Heart left ventricle (tissue), 16 donors: ENCODE measurements around the gene RIC3. TPM values are rescaled to one million over a fixed set of nuclear protein-coding genes. Genes with fewer than 3 reads are reported as not detected.

Source experiments
- ATAC-seq, 4 donors: fragments of 200-7000 bp; cut with Tn5 transposase; one replicate each; pipeline ENCODE4 v1.9.1; 2020 to 2022; ENCODE audit warnings: moderate library complexity in 4 of 4, mild to moderate bottlenecking in 3 of 4, moderate number of reproducible peaks in 1 of 4
- DNase-seq, 5 donors: peaks; one replicate each; pipeline ENCODE4 v3.0.0-alpha.2; 2020
- H3K27ac ChIP-seq, 12 donors: fragments of 200-600 bp; sonication (generic) in 4 of 12; one replicate each; pipeline versions ENCODE4 v1.5.0 to v1.8.0; 2016 to 2022; ENCODE audit warnings: mild to moderate bottlenecking in 2 of 12
- H3K27me3 ChIP-seq, 9 donors: fragments of 200-600 bp; sonication (generic) in 2 of 9; one replicate each; pipeline versions ENCODE4 v1.5.1 to v1.8.0; 2016 to 2022; ENCODE audit warnings: mild to moderate bottlenecking in 3 of 9
- H3K36me3 ChIP-seq, 9 donors: fragments of 200-600 bp; sonication (generic) in 2 of 9; one replicate each; pipeline versions ENCODE4 v1.5.0 to v1.8.0; 2018 to 2022; ENCODE audit warnings: mild to moderate bottlenecking in 2 of 9
- H3K4me1 ChIP-seq, 12 donors: fragments of 200-600 bp; sonication (generic) in 4 of 12; one replicate each; pipeline versions ENCODE4 v1.5.0 to v1.8.0; 2016 to 2022; ENCODE audit warnings: mild to moderate bottlenecking in 3 of 12
- H3K4me3 ChIP-seq, 12 donors: fragments of 200-600 bp; sonication (generic) in 4 of 12; one replicate each; pipeline versions ENCODE4 v1.5.0 to v1.8.0; 2017 to 2022; ENCODE audit warnings: mild to moderate bottlenecking in 9 of 12, moderate library complexity in 4 of 12
- H3K9me3 ChIP-seq, 12 donors: fragments of 200-600 bp; sonication (generic) in 4 of 12; one replicate each; pipeline versions ENCODE4 v1.5.0 to v1.8.0; 2016 to 2022; ENCODE audit warnings: mild to moderate bottlenecking in 1 of 12
- CTCF ChIP-seq, 12 donors: fragments of 200-600 bp; sonication (generic) in 4 of 12; IDR thresholded peaks; one replicate each; pipeline versions ENCODE4 v1.5.0 to v1.8.0; 2018 to 2022; ENCODE audit warnings: antibody characterized with exemption in 12 of 12, mild to moderate bottlenecking in 5 of 12
- POLR2A ChIP-seq, 2 donors: fragments of 450-650 bp; IDR thresholded peaks; one replicate each; pipeline ENCODE4 v1.6.1; 2017; ENCODE audit warnings: antibody characterized with exemption in 2 of 2, mild to moderate bottlenecking in 2 of 2, moderate library complexity in 2 of 2
- WGBS, 4 donors: extraction: QIAGEN DNeasy Blood & Tissue Kit in 2 of 4; methylation state at CpG; one replicate each; pipeline versions ENCODE4 v1.1.5 to v1.1.7; 2013 to 2018; 5-methylcytosine and 5-hydroxymethylcytosine counted together
- intact Hi-C, 10 donors: fragments of 100-400 bp; cut with DNase I; formaldehyde crosslinking; loops; one replicate each; pipeline versions ENCODE4 v1.11.1 to v1.14.2; 2022
- polyA plus RNA-seq, 2 donors: library from polyadenylated mRNA; stranded (reverse); fragments of 200-250 nt; gene quantifications; one replicate each; pipeline ENCODE4 v1.2.3, GENCODE V29; 2013
- total RNA-seq, 9 donors: library from RNA; depleted of rRNA in 2 of 9; stranded (reverse); fragments of >200 nt in 2 of 9; fragmentation: NEBNext Ultra II Directional in 3 of 9; extraction: Animal tissue kit (Norgen Biotek cat#: 25700) in 3 of 9; gene quantifications; one replicate each; pipeline versions ENCODE4 v1.1.0 to v1.2.4, GENCODE V29; 2016 to 2023
- donor health status: ischemic (EF 13 %, LVEDD 7.1; RV severe dilation, severe dysfunction).
- donor health status: healthy with polysubstance abuse.
- donor health status: DM: no; HTN: yes; CAD: no.
- donor health status: DM: no; HTN: no; CAD: no.
- donor health status: ischemic (EF 25% LVEDD 6.9; RV normal size, moderate dysfunction).
- donor health status: ischemic (EF 25% LVEDD 5.7; RV mildly dilated, moderate dysfunction).
- donor health status: healthy.
- donor health status: DM: yes; HTN: yes; CAD: no.
- donor health status: ischemic (EF 35%, LVEDD 5.7; RV mildly dilated, moderate dysfunction).
- donor health status: nonischemic (EF 11% LVEDD 7.7; RV severe dilation, severe dysfunction).
- donor health status: DM: yes; HTN: yes; CAD: no.
- donor health status: PGD.
- donor health status: ischemic (EF 29% LVEDD 5.4; RV normal size, mild dysfunction).
- donor health status: nonischemic (EF 23%, LVEDD 6.1; RV moderate dilation, normal function).

The RIC3 gene
- total and polyA plus RNA-seq, 11 donors: 3.1 to 16.3 (median 10.0) TPM

- TF ChIP-seq POLR2A (IDR thresholded peaks at IDR 0.05) (no peak), CTCF (IDR thresholded peaks at IDR 0.05) (no peak)
- Histone ChIP-seq H3K4me1 (peaks cover 0 to 12% (median 0%) of the 10 kb centered on the region in 12 donors), H3K27ac (no peak overlapping the region), H3K36me3 (no peaks in the 10 kb centered on the region), H3K4me3 (no peak overlapping the region), H3K27me3 (peaks cover 0 to 15% (median 0%) of the 10 kb centered on the region in 9 donors), H3K9me3 (no peaks in the 10 kb centered on the region)
- intact Hi-C loops: loop anchor here in 2 of 10 donors (10.0 kb wide), 1 partner anchor 368 kb away; no protein-coding TSS in a partner anchor
- DNase-seq: no peak
- ATAC-seq: no peak
Observed at GRCh38 chr11:8196749-8197148, 27.9 kb upstream of the RIC3 start.

GRCh38 chr11:8194956-8195355 is 26.1 kb upstream of the RIC3 start:
- intact Hi-C loops: loop anchor here in 2 of 10 donors (10.0 kb wide), 1 partner anchor 370 kb away; no protein-coding TSS in a partner anchor
- no peak for TF ChIP-seq POLR2A (IDR thresholded peaks at IDR 0.05)
- no peak for TF ChIP-seq CTCF (IDR thresholded peaks at IDR 0.05)
- H3K36me3 ChIP-seq: no peaks in the 10 kb centered on the region
- ATAC-seq: no peak
- 72 to 84% (median 76%) methylated on average over 4 of the region's 4 CpGs for WGBS, 4 donors
- H3K4me3 ChIP-seq: no peak overlapping the region
- H3K9me3 ChIP-seq: no peaks in the 10 kb centered on the region
- no peak for DNase-seq
- H3K27me3 ChIP-seq: peaks cover 0 to 15% (median 0%) of the 10 kb centered on the region in 9 donors
- H3K4me1 ChIP-seq: peaks cover 0 to 8% (median 0%) of the 10 kb centered on the region in 12 donors
- no peak overlapping the region for H3K27ac ChIP-seq

GRCh38 chr11:8192896-8193209 is 24.0 kb upstream of the RIC3 start:
- Histone ChIP-seq H3K4me3 (no peak overlapping the region), H3K36me3 (no peaks in the 10 kb centered on the region), H3K4me1 (peaks cover 0 to 8% (median 0%) of the 10 kb centered on the region in 12 donors), H3K27ac (no peak overlapping the region), H3K27me3 (peaks cover 0 to 15% (median 0%) of the 10 kb centered on the region in 9 donors), H3K9me3 (peaks cover 0 to 2% (median 0%) of the 10 kb centered on the region in 12 donors)
- 26 to 39% (median 30%) methylated on average over 5 of the region's 5 CpGs for WGBS, 4 donors
- ATAC-seq: peak in 3 of 4 donors; percentile 17 to 45 (median 32)
- DNase-seq: no peak
- intact Hi-C loops: loop anchor here in 3 of 10 donors (1.0 to 10.0 kb wide), 2 partner anchors 372 to 373 kb away; no protein-coding TSS in a partner anchor
- TF ChIP-seq CTCF (IDR thresholded peaks at IDR 0.05): peak in 2 of 12 donors; percentile 2 to 5
- TF ChIP-seq POLR2A (IDR thresholded peaks at IDR 0.05): no peak

- Histone ChIP-seq H3K9me3 (peaks cover 0 to 2% (median 0%) of the 10 kb centered on the region in 12 donors), H3K27ac (no peak overlapping the region), H3K4me1 (peaks cover 0 to 8% (median 0%) of the 10 kb centered on the region in 12 donors), H3K27me3 (peaks cover 0 to 11% (median 0%) of the 10 kb centered on the region in 9 donors), H3K4me3 (no peak overlapping the region), H3K36me3 (no peaks in the 10 kb centered on the region)
- no peak for TF ChIP-seq POLR2A (IDR thresholded peaks at IDR 0.05)
- TF ChIP-seq CTCF (IDR thresholded peaks at IDR 0.05): peak; percentile 64 to 91 (median 82)
- peak; percentile 70 to 85 (median 80) for ATAC-seq
- WGBS, 4 donors: 66 to 73% (median 70%) methylated on average over 17 to 19 of the region's 19 CpGs
- intact Hi-C loops: loop anchor here in 3 of 10 donors (1.0 to 10.0 kb wide), 2 partner anchors 373 to 374 kb away; no protein-coding TSS in a partner anchor
- DNase-seq: peak in 4 of 5 donors; percentile 59 to 69 (median 60)
Observed at GRCh38 chr11:8192016-8192895, 23.4 kb upstream of the RIC3 start.
